Activated T-cell treated with anti-CD3 and anti-CD28 coated beads for 48 hours (primary cell): ENCODE measurements around the gene SETSIP.
A peak's percentile ranks its signal among the peaks of the same experiment; 100 is the strongest.
"Not testable (repeated sequence)": the region's sequence is repeated elsewhere in the genome, so short reads cannot be mapped to it uniquely, and the experiment has no call there.

ENCODE experiments used
- DNase-seq: peaks from one replicate; pipeline ENCODE4 v3.0.0-alpha.2; 2020; ENCODE audit warnings: low read depth

The SETSIP gene

GRCh38 chr1:92075311-92075710 lies at the start of gene SETSIP:
TSS of gene SETSIP (minus strand) at chr1:92075411. CDS start at chr1:92075411, 0 bp downstream.
- no peak for DNase-seq

GRCh38 chr1:92123868-92124267 lies 48.7 kb upstream of the SETSIP start:
- DNase-seq = no peak

- no peak for DNase-seq
Observed at GRCh38 chr1:92118826-92119225, 43.6 kb upstream of the SETSIP start.

GRCh38 chr1:92117526-92117925 lies 42.3 kb upstream of the SETSIP start:
- DNase-seq = no peak

GRCh38 chr1:92108631-92109030 lies 33.4 kb upstream of the SETSIP start:
- no peak for DNase-seq

GRCh38 chr1:92105546-92106081 lies 30.4 kb upstream of the SETSIP start:
- no peak for DNase-seq

GRCh38 chr1:92096317-92096716 lies 21.1 kb upstream of the SETSIP start:
- no peak for DNase-seq

GRCh38 chr1:92095874-92096273 lies 20.7 kb upstream of the SETSIP start:
- DNase-seq = no peak

GRCh38 chr1:92094595-92094994 lies 19.4 kb upstream of the SETSIP start:
- no peak for DNase-seq

GRCh38 chr1:92094090-92094489 lies 18.9 kb upstream of the SETSIP start:
- DNase-seq = no peak

- no peak for DNase-seq
Observed at GRCh38 chr1:92091625-92092024, 16.4 kb upstream of the SETSIP start.

- no peak for DNase-seq
Observed at GRCh38 chr1:92087542-92087941, 12.3 kb upstream of the SETSIP start.

GRCh38 chr1:92085727-92086126 lies 10.5 kb upstream of the SETSIP start:
- DNase-seq = no peak

GRCh38 chr1:92084651-92085050 lies 9.4 kb upstream of the SETSIP start:
- DNase-seq = no peak

GRCh38 chr1:92081031-92081430 lies 5.8 kb upstream of the SETSIP start:
- no peak for DNase-seq

GRCh38 chr1:92080128-92080985 lies 5.1 kb upstream of the SETSIP start, which contains the start of gene BTBD8:
TSS of gene BTBD8 (plus strand) at chr1:92080345. CDS start at chr1:92080572, 227 bp downstream.
- DNase-seq = peak; percentile 78

- DNase-seq = no peak
Observed at GRCh38 chr1:92079441-92079840, 4.2 kb upstream of the SETSIP start.

GRCh38 chr1:92078077-92078476 lies 2.9 kb upstream of the SETSIP start:
- not testable (repeated sequence) for DNase-seq

- DNase-seq = no peak
Observed at GRCh38 chr1:92076363-92076762, 1.2 kb upstream of the SETSIP start.

GRCh38 chr1:92074446-92074845 lies 765 bp downstream of the SETSIP start:
- not testable (repeated sequence) for DNase-seq

GRCh38 chr1:92070892-92071291 lies 4.3 kb downstream of the SETSIP start:
- DNase-seq = no peak

- DNase-seq = no peak
Observed at GRCh38 chr1:92066321-92066720, 8.9 kb downstream of the SETSIP start.

GRCh38 chr1:92065042-92065441 lies 10.2 kb downstream of the SETSIP start:
- no peak for DNase-seq

GRCh38 chr1:92051948-92052347 lies 23.3 kb downstream of the SETSIP start:
- no peak for DNase-seq
